Brain pericyte (primary cell): ENCODE measurements around the gene BICC1.
A peak's percentile ranks its signal among the peaks of the same experiment; 100 is the strongest.

Experiments used
- DNase-seq: peaks from one replicate; pipeline ENCODE4 v3.0.0-alpha.2; 2012; ENCODE audit warnings: low read depth, low spot score

Gene BICC1

GRCh38 chr10:58746474-58747185 lies 234.0 kb downstream of the BICC1 start:
- DNase-seq = no peak

GRCh38 chr10:58747687-58748086 lies 235.0 kb downstream of the BICC1 start:
- DNase-seq = no peak

- no peak for DNase-seq
Observed at GRCh38 chr10:58752665-58753064, 240.0 kb downstream of the BICC1 start.

GRCh38 chr10:58753425-58753824 lies 240.8 kb downstream of the BICC1 start:
- no peak for DNase-seq

GRCh38 chr10:58754469-58755339 lies 242.0 kb downstream of the BICC1 start:
- DNase-seq = peak; percentile 44

- DNase-seq = no peak
Observed at GRCh38 chr10:58755340-58755610, 242.6 kb downstream of the BICC1 start.

- DNase-seq = no peak
Observed at GRCh38 chr10:58755677-58756076, 243.0 kb downstream of the BICC1 start.

GRCh38 chr10:58756130-58756719 lies 243.6 kb downstream of the BICC1 start:
- DNase-seq = no peak

- no peak for DNase-seq
Observed at GRCh38 chr10:58757352-58758065, 244.8 kb downstream of the BICC1 start.

GRCh38 chr10:58758321-58758720 lies 245.6 kb downstream of the BICC1 start:
- DNase-seq = no peak

- DNase-seq = no peak
Observed at GRCh38 chr10:58764087-58764747, 251.5 kb downstream of the BICC1 start.

GRCh38 chr10:58765910-58766309 lies 253.2 kb downstream of the BICC1 start:
- no peak for DNase-seq

GRCh38 chr10:58767652-58768051 lies 255.0 kb downstream of the BICC1 start:
- no peak for DNase-seq

- no peak for DNase-seq
Observed at GRCh38 chr10:58771863-58772262, 259.2 kb downstream of the BICC1 start.

GRCh38 chr10:58772758-58773157 lies 260.1 kb downstream of the BICC1 start:
- no peak for DNase-seq

- no peak for DNase-seq
Observed at GRCh38 chr10:58773341-58773740, 260.7 kb downstream of the BICC1 start.

GRCh38 chr10:58773944-58774343 lies 261.3 kb downstream of the BICC1 start:
- DNase-seq = no peak

- no peak for DNase-seq
Observed at GRCh38 chr10:58775960-58776567, 263.4 kb downstream of the BICC1 start.

- no peak for DNase-seq
Observed at GRCh38 chr10:58776568-58777318, 264.1 kb downstream of the BICC1 start.

GRCh38 chr10:58778966-58779365 lies 266.3 kb downstream of the BICC1 start:
- no peak for DNase-seq
